Naive thymus-derived CD8-positive, alpha-beta T cell (primary cell): Measurements from ENCODE around the gene IRAK2. TPM values are rescaled to one million over a fixed set of nuclear protein-coding genes. Genes with fewer than 3 reads are reported as not detected.
"Not testable (repeated sequence)": the region's sequence is repeated elsewhere in the genome, so short reads cannot be mapped to it uniquely, and the experiment has no call there.

Source experiments
- ATAC-seq, 2 donors: fragments of 150-1000 bp; cut with Tn5 transposase in 1 of 2; sonication (Bioruptor Pico), chemical (Tn5 transposase) in 1 of 2; 1 replicate in 1 of 2; 2 replicates in 1 of 2; pipeline ENCODE4 v1.10.0; 2021; ENCODE audit warnings: mild to moderate bottlenecking in 2 of 2, moderate library complexity in 2 of 2
- POLR2A ChIA-PET: fragments of 350-600 bp; sonication (Branson Sonifier 250); formaldehyde crosslinking; loops from one replicate; lab custom pipeline; 2021; ENCODE audit warnings: antibody characterized with exemption; lab: Charles Lee
- DNase-seq, 10 donors: peaks; one replicate each; pipeline versions ENCODE4 v3.0.0 to v3.0.0-alpha.2; 2020 to 2022
- H3K27ac Mint-ChIP-seq, 10 donors: one replicate each; pipeline ENCODE4 v1.8.0; 2020 to 2022; ENCODE audit warnings: mild to moderate bottlenecking in 10 of 10, mixed read lengths in 10 of 10, moderate library complexity in 4 of 10, inconsistent platforms in 1 of 10
- H3K27me3 Mint-ChIP-seq, 5 donors: one replicate each; pipeline ENCODE4 v1.8.0; 2021 to 2022; ENCODE audit warnings: mixed read lengths in 5 of 5
- H3K36me3 Mint-ChIP-seq, 3 donors: one replicate each; pipeline ENCODE4 v1.8.0; 2020 to 2022; ENCODE audit warnings: mixed read lengths in 3 of 3, mild to moderate bottlenecking in 2 of 3, inconsistent platforms in 1 of 3
- H3K4me1 Mint-ChIP-seq, 4 donors: one replicate each; pipeline ENCODE4 v1.8.0; 2021 to 2022; ENCODE audit warnings: mixed read lengths in 4 of 4
- H3K4me3 Mint-ChIP-seq, 10 donors: one replicate each; pipeline ENCODE4 v1.8.0; 2020 to 2022; ENCODE audit warnings: mild to moderate bottlenecking in 10 of 10, mixed read lengths in 10 of 10, moderate library complexity in 6 of 10, inconsistent platforms in 1 of 10
- H3K9me3 Mint-ChIP-seq, 9 donors: one replicate each; pipeline ENCODE4 v1.8.0; 2020 to 2022; ENCODE audit warnings: mixed read lengths in 9 of 9, mild to moderate bottlenecking in 3 of 9, inconsistent platforms in 1 of 9, moderate library complexity in 1 of 9
- polyA plus RNA-seq, 3 donors: library from polyadenylated mRNA; unstranded; fragments of 300-500 nt; fragmentation: Illumina TruSeq; gene quantifications; one replicate each; pipeline ENCODE4 v1.2.3, GENCODE V29; 2021
- total RNA-seq, 8 experiments: library from RNA in 2 of 8; stranded (reverse) in 2 of 8; gene quantifications; one replicate each; pipeline ENCODE4 v1.2.3 and lab custom pipeline; 2021 to 2026

The IRAK2 gene
- total and polyA plus RNA-seq, 5 experiments from 2014 or later: 2.9 to 6.0 (median 4.4) TPM

GRCh38 chr3:10266936-10267335, 102.2 kb downstream of the IRAK2 start:
- H3K9me3 Mint-ChIP-seq: not testable (repeated sequence)

GRCh38 chr3:10268116-10268515, 103.4 kb downstream of the IRAK2 start:
- POLR2A ChIA-PET: no interaction called here

More at GRCh38 chr3:10266936-10267335, 102.2 kb downstream of the IRAK2 start:
- Mint-ChIP-seq H3K4me1 (peaks cover 37 to 89% (median 80%) of the 10 kb centered on the region in 4 donors), H3K27ac (peak overlapping the region in 6 of 10 donors; percentile 13 to 39 (median 25)), H3K4me3 (peak overlapping the region in 7 of 10 donors; percentile 3 to 58 (median 34)), H3K36me3 (peaks cover 0 to 87% (median 9%) of the 10 kb centered on the region in 3 donors)
- H3K27me3 Mint-ChIP-seq, DNase-seq, POLR2A ChIA-PET, ATAC-seq: not testable (repeated sequence)

GRCh38 chr3:10268930-10269329, 104.2 kb downstream of the IRAK2 start:
- Mint-ChIP-seq H3K4me3 (peak overlapping the region in 2 of 10 donors; percentile 28 to 41), H3K27ac (peak overlapping the region in 8 of 10 donors; percentile 13 to 82 (median 48)), H3K27me3 (no peaks in the 10 kb centered on the region), H3K36me3 (peaks cover 0 to 89% (median 9%) of the 10 kb centered on the region in 3 donors), H3K4me1 (peaks cover 35 to 83% (median 76%) of the 10 kb centered on the region in 4 donors), H3K9me3 (no peaks in the 10 kb centered on the region)
- no peak for ATAC-seq
- DNase-seq: no peak
- POLR2A ChIA-PET: no interaction called here

More at GRCh38 chr3:10268116-10268515, 103.4 kb downstream of the IRAK2 start:
- Mint-ChIP-seq H3K36me3 (peaks cover 0 to 87% (median 12%) of the 10 kb centered on the region in 3 donors), H3K4me1 (peaks cover 35 to 84% (median 76%) of the 10 kb centered on the region in 4 donors), H3K4me3 (no peak overlapping the region), H3K27ac (peak overlapping the region in 3 of 10 donors; percentile 13 to 40 (median 15)), H3K27me3 (no peaks in the 10 kb centered on the region), H3K9me3 (no peaks in the 10 kb centered on the region)
- ATAC-seq (no peak), DNase-seq (no peak)

- Mint-ChIP-seq H3K4me3 (no peak overlapping the region), H3K27me3 (no peaks in the 10 kb centered on the region), H3K9me3 (no peaks in the 10 kb centered on the region), H3K36me3 (peaks cover 0 to 91% (median 8%) of the 10 kb centered on the region in 3 donors), H3K4me1 (peaks cover 36 to 84% (median 76%) of the 10 kb centered on the region in 4 donors), H3K27ac (peak overlapping the region in 4 of 10 donors; percentile 13 to 76 (median 34))
- ATAC-seq (no peak), DNase-seq (no peak)
- POLR2A ChIA-PET: no interaction called here
These were observed 104.7 kb downstream of the IRAK2 start for GRCh38 chr3:10269443-10269842.

- peaks cover 36 to 75% (median 59%) of the 10 kb centered on the region in 4 donors for H3K4me1 Mint-ChIP-seq
- ATAC-seq, DNase-seq, H3K9me3 Mint-ChIP-seq, H3K27me3 Mint-ChIP-seq: not testable (repeated sequence)
- peak overlapping the region in 6 of 10 donors; percentile 31 to 80 (median 53) for H3K4me3 Mint-ChIP-seq
- peaks cover 0 to 94% (median 8%) of the 10 kb centered on the region in 3 donors for H3K36me3 Mint-ChIP-seq
- POLR2A ChIA-PET: interaction anchor here (0.6 to 0.8 kb wide), 3 partner anchors 9 to 73 kb away, joined by 3 to 4 read pairs (median 4); no protein-coding TSS in a partner anchor
- H3K27ac Mint-ChIP-seq: peak overlapping the region in 2 of 10 donors; percentile 74 to 92
These were observed 107.8 kb downstream of the IRAK2 start for GRCh38 chr3:10272476-10272875.

- no peaks in the 10 kb centered on the region for H3K27me3 Mint-ChIP-seq
- DNase-seq (no peak), ATAC-seq (no peak)
- peaks cover 35 to 76% (median 55%) of the 10 kb centered on the region in 4 donors for H3K4me1 Mint-ChIP-seq
- no peaks in the 10 kb centered on the region for H3K9me3 Mint-ChIP-seq
- peak overlapping the region; percentile 34 to 80 (median 58) for H3K4me3 Mint-ChIP-seq
- H3K36me3 Mint-ChIP-seq: peaks cover 0 to 94% (median 8%) of the 10 kb centered on the region in 3 donors
- peak overlapping the region; percentile 44 to 92 (median 74) for H3K27ac Mint-ChIP-seq
- POLR2A ChIA-PET: interaction anchor here (0.6 kb wide), 2 partner anchors 13 to 73 kb away, joined by 4 read pairs; no protein-coding TSS in a partner anchor
These were observed 108.3 kb downstream of the IRAK2 start for GRCh38 chr3:10272977-10273376.

- peaks cover 0 to 94% (median 8%) of the 10 kb centered on the region in 3 donors for H3K36me3 Mint-ChIP-seq
- POLR2A ChIA-PET: interaction anchor here (0.6 to 1.3 kb wide), 3 partner anchors 9 to 129 kb away, joined by 3 to 6 read pairs (median 4); no protein-coding TSS in a partner anchor
- H3K27ac Mint-ChIP-seq: peak overlapping the region in 9 of 10 donors; percentile 44 to 92 (median 84)
- H3K27me3 Mint-ChIP-seq: no peaks in the 10 kb centered on the region
- peaks cover 32 to 71% (median 48%) of the 10 kb centered on the region in 4 donors for H3K4me1 Mint-ChIP-seq
- peak overlapping the region; percentile 34 to 80 (median 58) for H3K4me3 Mint-ChIP-seq
- no peaks in the 10 kb centered on the region for H3K9me3 Mint-ChIP-seq
- no peak for ATAC-seq
- DNase-seq: no peak
These were observed 109.1 kb downstream of the IRAK2 start for GRCh38 chr3:10273702-10274305.

GRCh38 chr3:10274601-10275000, 109.9 kb downstream of the IRAK2 start:
- DNase-seq: no peak
- Mint-ChIP-seq H3K27me3 (no peaks in the 10 kb centered on the region), H3K36me3 (peaks cover 0 to 94% (median 8%) of the 10 kb centered on the region in 3 donors), H3K27ac (peak overlapping the region in 9 of 10 donors; percentile 53 to 92 (median 84)), H3K4me3 (peak overlapping the region in 9 of 10 donors; percentile 8 to 61 (median 50)), H3K9me3 (no peaks in the 10 kb centered on the region), H3K4me1 (peaks cover 32 to 64% (median 43%) of the 10 kb centered on the region in 4 donors)
- ATAC-seq: no peak
- POLR2A ChIA-PET: interaction anchor here (0.6 to 1.3 kb wide), 4 partner anchors 9 to 285 kb away, joined by 3 to 6 read pairs (median 4); no protein-coding TSS in a partner anchor

GRCh38 chr3:10277115-10277625, 112.5 kb downstream of the IRAK2 start:
- H3K4me3 Mint-ChIP-seq: no peak overlapping the region
- DNase-seq (no peak), ATAC-seq (no peak)
- H3K27me3 Mint-ChIP-seq: no peaks in the 10 kb centered on the region
- no peaks in the 10 kb centered on the region for H3K9me3 Mint-ChIP-seq
- POLR2A ChIA-PET: interaction anchor here (0.6 kb wide), 1 partner anchor 36 kb away, joined by 3 read pairs; no protein-coding TSS in a partner anchor
- peaks cover 0 to 90% (median 3%) of the 10 kb centered on the region in 3 donors for H3K36me3 Mint-ChIP-seq
- H3K27ac Mint-ChIP-seq: peak overlapping the region in 6 of 10 donors; percentile 8 to 85 (median 36)
- H3K4me1 Mint-ChIP-seq: peaks cover 27 to 42% (median 32%) of the 10 kb centered on the region in 4 donors

- peaks cover 20 to 34% (median 25%) of the 10 kb centered on the region in 4 donors for H3K4me1 Mint-ChIP-seq
- POLR2A ChIA-PET: no interaction called here
- ATAC-seq: no peak
- H3K9me3 Mint-ChIP-seq: no peaks in the 10 kb centered on the region
- peak overlapping the region in 3 of 10 donors; percentile 59 to 85 (median 76) for H3K27ac Mint-ChIP-seq
- no peaks in the 10 kb centered on the region for H3K27me3 Mint-ChIP-seq
- H3K4me3 Mint-ChIP-seq: no peak overlapping the region
- H3K36me3 Mint-ChIP-seq: peaks cover 0 to 87% (median 1%) of the 10 kb centered on the region in 3 donors
- DNase-seq: no peak
These were observed 113.8 kb downstream of the IRAK2 start for GRCh38 chr3:10278501-10278900.

- ATAC-seq (no peak), DNase-seq (no peak)
- Mint-ChIP-seq H3K9me3 (no peaks in the 10 kb centered on the region), H3K4me3 (no peak overlapping the region), H3K27ac (peak overlapping the region in 5 of 10 donors; percentile 28 to 71 (median 38)), H3K36me3 (peaks cover 0 to 83% (median 1%) of the 10 kb centered on the region in 3 donors), H3K4me1 (peaks cover 13 to 34% (median 23%) of the 10 kb centered on the region in 4 donors), H3K27me3 (no peaks in the 10 kb centered on the region)
- POLR2A ChIA-PET: no interaction called here
These were observed 114.9 kb downstream of the IRAK2 start for GRCh38 chr3:10279384-10280176.

- Mint-ChIP-seq H3K9me3 (no peaks in the 10 kb centered on the region), H3K27me3 (no peaks in the 10 kb centered on the region), H3K4me3 (no peak overlapping the region), H3K36me3 (peaks cover 0 to 82% (median 1%) of the 10 kb centered on the region in 3 donors), H3K4me1 (peaks cover 17 to 37% (median 28%) of the 10 kb centered on the region in 4 donors), H3K27ac (peak overlapping the region in 4 of 10 donors; percentile 31 to 63 (median 36))
- ATAC-seq: no peak
- POLR2A ChIA-PET: interaction anchor here (0.6 kb wide), 1 partner anchor 294 kb away, joined by 5 read pairs; the partner anchor contains the start of gene EMC3
- DNase-seq: no peak
These were observed 115.4 kb downstream of the IRAK2 start for GRCh38 chr3:10280177-10280529.
